GM23338 (cell line): Measurements from ENCODE around the gene C10orf105. TPM values are rescaled to one million over a fixed set of nuclear protein-coding genes. Genes with fewer than 3 reads are reported as not detected.

Experiments
- polyA plus RNA-seq: library from polyadenylated mRNA; unstranded; fragments of >200 nt; fragmentation: Nextera tagmentation; extraction: Ambion mirVana; gene quantifications from 2 replicates; pipeline ENCODE4 v1.2.1, GENCODE V29; 2016
- total RNA-seq: library from RNA; depleted of rRNA; stranded (reverse); fragments of >200 nt; shearing (Covaris generic); gene quantifications from 2 replicates; pipeline ENCODE4 v1.2.3, GENCODE V29; 2014; rRNA removed

Gene C10orf105
- total and polyA plus RNA-seq, 2 experiments from 2014 or later: 0.15 to 0.17 TPM

Other genes with a start within 250 kb of the C10orf105 start
- gene VSIR, start 53.7 kb upstream of the C10orf105 start, total RNA-seq: 0.04 and 0.10 TPM in 2 replicates
- gene VSIR, start 53.7 kb upstream of the C10orf105 start, polyA plus RNA-seq: 0.74 TPM in 1 of 2 replicates, not detected in the other
- 362 and 391 TPM in 2 replicates for gene PSAP, start 131.5 kb upstream of the C10orf105 start, total RNA-seq
- gene PSAP, start 131.5 kb upstream of the C10orf105 start, polyA plus RNA-seq: 144 and 151 TPM in 2 replicates
- gene CHST3, start 244.6 kb upstream of the C10orf105 start, total RNA-seq: 6.8 and 8.3 TPM in 2 replicates
- gene CHST3, start 244.6 kb upstream of the C10orf105 start, polyA plus RNA-seq: 0.94 and 1.1 TPM in 2 replicates